ENCODE measurements around the gene ARID5A.

DNA sequence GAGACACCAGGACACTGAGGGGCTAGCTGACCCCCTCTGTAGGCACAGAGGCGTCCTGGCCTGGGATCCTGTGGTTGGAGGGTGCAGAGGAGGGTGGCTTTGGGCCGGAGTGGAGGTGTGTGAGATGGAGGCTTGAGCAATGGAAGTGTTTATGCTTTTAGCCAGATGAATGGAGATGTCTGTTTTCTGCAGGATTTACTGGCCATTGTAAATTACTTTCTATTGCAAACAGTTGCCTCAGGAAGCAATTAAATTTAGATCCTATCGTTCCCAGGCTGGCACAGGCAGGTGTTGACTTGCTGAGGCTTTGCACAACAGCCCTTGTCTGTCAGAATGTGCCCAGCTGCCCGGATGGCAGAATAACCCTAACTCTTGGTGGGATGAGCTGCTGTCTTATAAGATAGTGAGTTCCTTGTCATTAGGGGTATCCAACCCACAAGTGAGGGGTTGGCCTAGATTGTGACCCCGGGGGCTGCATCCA is 1.8 kb upstream of the ARID5A start:
- TF ChIP-seq TBP (optimal IDR thresholded peaks at IDR 0.05; ENCODE audit: low read depth, low read length) (no peak), SIN3A (IDR thresholded peaks at IDR 0.05; ENCODE audit: borderline replicate concordance in 2 of 2, control insufficient read depth in 1 of 2, low read depth in 2 of 2, low read length in 2 of 2) (no peak)
